Mucosa of descending colon (tissue), 3 donors: ENCODE measurements around the gene ODAD3. TPM values are rescaled to one million over a fixed set of nuclear protein-coding genes. Genes with fewer than 3 reads are reported as not detected.
"Not testable (repeated sequence)": the region's sequence is repeated elsewhere in the genome, so short reads cannot be mapped to it uniquely, and the experiment has no call there.

Experiments
- ATAC-seq: fragments of 200-7000 bp; cut with Tn5 transposase; one replicate; pipeline ENCODE4 v1.9.1; 2020; ENCODE audit warnings: mild to moderate bottlenecking, moderate library complexity
- DNase-seq, 3 donors: peaks; one replicate each; pipeline ENCODE4 v3.0.0-alpha.2; 2020
- H3K36me3 ChIP-seq: fragments of 200-600 bp; one replicate; pipeline ENCODE4 v1.8.0; 2021; ENCODE audit warnings: low read depth, mild to moderate bottlenecking
- H3K4me1 ChIP-seq: fragments of 200-600 bp; one replicate; pipeline ENCODE4 v1.8.0; 2021; ENCODE audit warnings: low read depth, mild to moderate bottlenecking
- H3K4me3 ChIP-seq: fragments of 200-600 bp; one replicate; pipeline ENCODE4 v1.8.0; 2021; ENCODE audit warnings: mild to moderate bottlenecking
- H3K9me3 ChIP-seq: fragments of 200-600 bp; one replicate; pipeline ENCODE4 v1.8.0; 2021; ENCODE audit warnings: mild to moderate bottlenecking
- intact Hi-C, 2 donors: fragments of 100-400 bp; cut with DNase I in 1 of 2; cut with micrococcal nuclease in 1 of 2; formaldehyde crosslinking; loops; one replicate each; pipeline versions ENCODE4 v1.11.0 to v1.11.1; 2022; cut with DNase I, micrococcal nuclease
- total RNA-seq, 3 donors: library from RNA; stranded (reverse); fragmentation: NEBNext Ultra II Directional in 2 of 3; extraction: Animal tissue kit (Norgen Biotek cat#: 25700) in 2 of 3; gene quantifications; one replicate each; pipeline versions ENCODE4 v1.2.1 to v1.2.4, GENCODE V29; 2021 to 2023
- TF ChIP-seq, protein P1 (sequence below): fragments of 200-600 bp; IDR thresholded peaks from one replicate; pipeline ENCODE4 v1.8.0; 2022; ENCODE audit warnings: antibody characterized with exemption, mild to moderate bottlenecking
- donor health status: DM: no; HTN: no; CAD: no; lungs with moderate emphysema.
- donor health status: DM: no; HTN: no; CAD: no.
- donor health status: DM: no; HTN: yes; CAD: no.

The ODAD3 gene
- total RNA-seq, 3 donors from 2014 or later: 0.14 to 0.28 TPM; not detected in 1

GRCh38 chr19:11435833-11436313 is 952 bp upstream of the ODAD3 start:
- H3K4me3 ChIP-seq: peak overlapping the region; percentile 28

GRCh38 chr19:11434703-11435056 is 241 bp downstream of the ODAD3 start:
- peaks cover 7% of the 10 kb centered on the region for H3K36me3 ChIP-seq
- intact Hi-C loops: no loop called here
- TF ChIP-seq, protein P1, sequence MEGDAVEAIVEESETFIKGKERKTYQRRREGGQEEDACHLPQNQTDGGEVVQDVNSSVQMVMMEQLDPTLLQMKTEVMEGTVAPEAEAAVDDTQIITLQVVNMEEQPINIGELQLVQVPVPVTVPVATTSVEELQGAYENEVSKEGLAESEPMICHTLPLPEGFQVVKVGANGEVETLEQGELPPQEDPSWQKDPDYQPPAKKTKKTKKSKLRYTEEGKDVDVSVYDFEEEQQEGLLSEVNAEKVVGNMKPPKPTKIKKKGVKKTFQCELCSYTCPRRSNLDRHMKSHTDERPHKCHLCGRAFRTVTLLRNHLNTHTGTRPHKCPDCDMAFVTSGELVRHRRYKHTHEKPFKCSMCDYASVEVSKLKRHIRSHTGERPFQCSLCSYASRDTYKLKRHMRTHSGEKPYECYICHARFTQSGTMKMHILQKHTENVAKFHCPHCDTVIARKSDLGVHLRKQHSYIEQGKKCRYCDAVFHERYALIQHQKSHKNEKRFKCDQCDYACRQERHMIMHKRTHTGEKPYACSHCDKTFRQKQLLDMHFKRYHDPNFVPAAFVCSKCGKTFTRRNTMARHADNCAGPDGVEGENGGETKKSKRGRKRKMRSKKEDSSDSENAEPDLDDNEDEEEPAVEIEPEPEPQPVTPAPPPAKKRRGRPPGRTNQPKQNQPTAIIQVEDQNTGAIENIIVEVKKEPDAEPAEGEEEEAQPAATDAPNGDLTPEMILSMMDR: no peak
- ATAC-seq (peak; percentile 1), DNase-seq (no peak)
- H3K9me3 ChIP-seq: no peaks in the 10 kb centered on the region
- H3K4me1 ChIP-seq: peaks cover 9% of the 10 kb centered on the region
- H3K4me3 ChIP-seq: peak overlapping the region; percentile 28

More at GRCh38 chr19:11435833-11436313, 952 bp upstream of the ODAD3 start:
- peaks cover 7% of the 10 kb centered on the region for H3K36me3 ChIP-seq
- H3K4me1 ChIP-seq: peaks cover 9% of the 10 kb centered on the region
- DNase-seq: peak; percentile 50 to 75 (median 63)
- intact Hi-C loops: no loop called here
- ATAC-seq: peak; percentile 5
- TF ChIP-seq, protein P1: no peak
- H3K9me3 ChIP-seq: no peaks in the 10 kb centered on the region

GRCh38 chr19:11433526-11433925 is 1.4 kb downstream of the ODAD3 start:
- DNase-seq, H3K9me3 ChIP-seq, H3K4me1 ChIP-seq, H3K36me3 ChIP-seq, H3K4me3 ChIP-seq, intact Hi-C loops, ATAC-seq: not testable (repeated sequence)

- DNase-seq (no peak), ATAC-seq (no peak)
- H3K9me3 ChIP-seq: no peaks in the 10 kb centered on the region
- intact Hi-C loops: no loop called here
- TF ChIP-seq, protein P1: no peak
- no peak overlapping the region for H3K4me3 ChIP-seq
- peaks cover 13% of the 10 kb centered on the region for H3K4me1 ChIP-seq
- H3K36me3 ChIP-seq: no peaks in the 10 kb centered on the region
These were observed 8.3 kb downstream of the ODAD3 start for GRCh38 chr19:11426656-11427055.

GRCh38 chr19:11425719-11426457 is 9.0 kb downstream of the ODAD3 start:
- TF ChIP-seq, protein P1: no peak
- Histone ChIP-seq H3K9me3 (no peaks in the 10 kb centered on the region), H3K4me1 (peaks cover 19% of the 10 kb centered on the region), H3K4me3 (no peak overlapping the region), H3K36me3 (no peaks in the 10 kb centered on the region)
- DNase-seq: no peak
- intact Hi-C loops: no loop called here
- ATAC-seq: no peak

- ATAC-seq (no peak), DNase-seq (no peak)
- intact Hi-C loops: no loop called here
- H3K4me3 ChIP-seq: no peak overlapping the region
- TF ChIP-seq, protein P1: no peak
- peaks cover 35% of the 10 kb centered on the region for H3K4me1 ChIP-seq
- H3K36me3 ChIP-seq: no peaks in the 10 kb centered on the region
- no peaks in the 10 kb centered on the region for H3K9me3 ChIP-seq
These were observed 11.1 kb downstream of the ODAD3 start for GRCh38 chr19:11423791-11424181.
